H1 (cell line): ENCODE results near the gene CCDC184. TPM values are rescaled to one million over a fixed set of nuclear protein-coding genes. Genes with fewer than 3 reads are reported as not detected.
A peak's percentile ranks its signal among the peaks of the same experiment; 100 is the strongest.

Experiments
- CTCF ChIA-PET: fragments of 300-600 bp; sonication (Branson Sonifier 250); formaldehyde crosslinking; loops from one replicate; lab custom pipeline; 2021; ENCODE audit not compliant: partially characterized antibody; lab: Charles Lee
- POLR2A ChIA-PET: fragments of 300-600 bp; sonication (Branson Sonifier 250); formaldehyde crosslinking; loops from one replicate; lab custom pipeline; 2021; ENCODE audit warnings: inconsistent platforms; ENCODE audit not compliant: partially characterized antibody; lab: Charles Lee
- DNase-seq, 2 experiments: peaks; one replicate each; pipeline versions ENCODE4 v3.0.0 to v3.0.0-alpha.2; 2010 to 2022; ENCODE audit warnings: low spot score in 2 of 2, low read depth in 1 of 2, mixed read lengths in 1 of 2
- FAIRE-seq: peaks from 2 replicates; lab custom pipeline; 2011; peaks lifted over from hg19 to GRCh38; lab: Jason Lieb, UNC
- H2AFZ ChIP-seq: 2 replicates; pipeline ENCODE4 v1.8.1; 2012; ENCODE audit warnings: low read length, inconsistent platforms
- H2AK5ac ChIP-seq: 2 replicates; pipeline ENCODE4 v1.6.1; 2013; ENCODE audit warnings: low read depth, low read length
- H2BK120ac ChIP-seq: replicated peaks from 2 replicates; pipeline ENCODE3; 2013; ENCODE audit warnings: low read depth, low read length, inconsistent platforms
- H2BK12ac ChIP-seq: 2 replicates; pipeline ENCODE4 v1.6.1; 2013; ENCODE audit warnings: low read depth, low read length
- H2BK15ac ChIP-seq: 2 replicates; pipeline ENCODE4 v1.6.1; 2013; ENCODE audit warnings: low read length
- H2BK20ac ChIP-seq: 2 replicates; pipeline ENCODE4 v1.6.1; 2013; ENCODE audit warnings: low read length
- H2BK5ac ChIP-seq: 2 replicates; pipeline ENCODE4 v1.6.1; 2013; ENCODE audit warnings: low read depth, low read length
- H3K14ac ChIP-seq: 2 replicates; pipeline ENCODE4 v1.6.1; 2013; ENCODE audit warnings: inconsistent platforms; ENCODE audit not compliant: insufficient read length
- H3K18ac ChIP-seq: 2 replicates; pipeline ENCODE4 v1.6.1; 2013; ENCODE audit warnings: low read length; ENCODE audit errors: extremely low read depth
- H3K23ac ChIP-seq: 2 replicates; pipeline ENCODE4 v1.6.1; 2013; ENCODE audit warnings: inconsistent platforms; ENCODE audit not compliant: insufficient read length
- H3K23me2 ChIP-seq: 2 replicates; pipeline ENCODE4 v1.6.1; 2013; ENCODE audit warnings: low read depth, low read length
- H3K27ac ChIP-seq: 2 replicates; pipeline ENCODE4 v1.6.1; 2011; ENCODE audit warnings: low read depth, low read length, inconsistent platforms
- H3K27me3 ChIP-seq, 4 experiments: replicated peaks in 1 of 4; 1 replicate in 1 of 4; 2 replicates in 3 of 4; pipeline versions ENCODE4 v1.6.1 to v1.8.1; 2011 to 2013; ENCODE audit warnings: low read length in 3 of 4, mild to moderate bottlenecking in 3 of 4, inconsistent platforms in 2 of 4, mixed read lengths in 2 of 4, moderate library complexity in 1 of 4; ENCODE audit not compliant: control insufficient read depth in 3 of 4, insufficient read depth in 3 of 4; ENCODE audit errors: extremely low read depth in 1 of 4
- H3K36me3 ChIP-seq, 4 experiments: 2 replicates each; pipeline versions ENCODE4 v1.6.1 to v1.8.1; 2011 to 2013; ENCODE audit warnings: mild to moderate bottlenecking in 4 of 4, low read length in 3 of 4, moderate library complexity in 2 of 4, control low read depth in 1 of 4, inconsistent platforms in 1 of 4; ENCODE audit not compliant: insufficient read depth in 4 of 4, control insufficient read depth in 2 of 4
- H3K4ac ChIP-seq: replicated peaks from 2 replicates; pipeline ENCODE3; 2013; ENCODE audit warnings: low read length, low read depth, mixed read lengths, inconsistent platforms; ENCODE audit not compliant: insufficient read length
- H3K4me1 ChIP-seq, 4 experiments: replicated peaks in 1 of 4; 1 replicate in 1 of 4; 2 replicates in 3 of 4; pipeline versions ENCODE4 v1.6.1 to v1.8.1; 2011 to 2013; ENCODE audit warnings: low read length in 3 of 4, inconsistent platforms in 2 of 4, mixed read lengths in 1 of 4; ENCODE audit not compliant: insufficient read depth in 4 of 4, control insufficient read depth in 3 of 4
- H3K4me2 ChIP-seq, 2 experiments: 2 replicates each; pipeline versions ENCODE4 v1.6.1 to v1.8.1; 2011 to 2013; ENCODE audit warnings: low read depth in 2 of 2, low read length in 2 of 2, control low read depth in 1 of 2, inconsistent platforms in 1 of 2, mild to moderate bottlenecking in 1 of 2; ENCODE audit not compliant: insufficient read depth in 1 of 2
- H3K4me3 ChIP-seq, 4 experiments: fragments of 200-600, 300-600 bp in 1 of 4; sonication (generic), shearing (Covaris generic), sonication (Bioruptor Twin) in 1 of 4; 2 replicates each; pipeline versions ENCODE4 v1.5.1 to v1.8.1; 2011 to 2016; ENCODE audit warnings: low read length in 4 of 4, low read depth in 3 of 4, control low read depth in 2 of 4, inconsistent platforms in 2 of 4, mild to moderate bottlenecking in 2 of 4, mixed read lengths in 1 of 4, moderate library complexity in 1 of 4; ENCODE audit not compliant: insufficient read depth in 2 of 4; ENCODE audit errors: extremely low read depth in 1 of 4
- H3K56ac ChIP-seq: replicated peaks from 2 replicates; pipeline ENCODE3; 2013; ENCODE audit warnings: low read depth, mild to moderate bottlenecking, mixed read lengths, low read length, inconsistent platforms; ENCODE audit not compliant: insufficient read length
- H3K79me1 ChIP-seq: 2 replicates; pipeline ENCODE4 v1.6.1; 2013; ENCODE audit warnings: low read depth, low read length, control low read depth
- H3K79me2 ChIP-seq, 2 experiments: 2 replicates each; pipeline versions ENCODE4 v1.6.1 to v1.8.1; 2012 to 2013; ENCODE audit warnings: low read length in 2 of 2, mild to moderate bottlenecking in 2 of 2, inconsistent platforms in 1 of 2; ENCODE audit not compliant: insufficient read depth in 2 of 2, control insufficient read depth in 1 of 2
- H3K9ac ChIP-seq, 4 experiments: replicated peaks in 1 of 4; 1 replicate in 1 of 4; 2 replicates in 3 of 4; pipeline versions ENCODE4 v1.6.1 to v1.8.1; 2011 to 2013; ENCODE audit warnings: low read depth in 3 of 4, low read length in 3 of 4, control low read depth in 2 of 4, mild to moderate bottlenecking in 2 of 4, moderate library complexity in 2 of 4, inconsistent platforms in 1 of 4; ENCODE audit errors: extremely low read depth in 1 of 4
- H3K9me3 ChIP-seq, 2 experiments: 2 replicates each; pipeline versions ENCODE4 v1.6.1 to v1.8.1; 2012 to 2013; ENCODE audit warnings: mild to moderate bottlenecking in 2 of 2, moderate library complexity in 2 of 2, control low read depth in 1 of 2, inconsistent platforms in 1 of 2, low read depth in 1 of 2, low read length in 1 of 2, mixed read lengths in 1 of 2; ENCODE audit not compliant: insufficient read depth in 2 of 2
- H4K20me1 ChIP-seq, 2 experiments: replicated peaks in 1 of 2; 2 replicates each; pipeline versions ENCODE3 to v1.8.1; 2011 to 2013; ENCODE audit warnings: inconsistent platforms in 2 of 2, low read length in 2 of 2, mild to moderate bottlenecking in 1 of 2; ENCODE audit not compliant: insufficient read depth in 2 of 2, control insufficient read depth in 1 of 2
- H4K5ac ChIP-seq: 2 replicates; pipeline ENCODE4 v1.6.1; 2013; ENCODE audit warnings: low read length, low read depth, mixed read lengths, inconsistent platforms; ENCODE audit not compliant: insufficient read length
- H4K8ac ChIP-seq: 2 replicates; pipeline ENCODE4 v1.8.0; 2013; ENCODE audit warnings: mild to moderate bottlenecking, moderate library complexity, low read length, inconsistent platforms; ENCODE audit not compliant: insufficient read depth; ENCODE audit errors: extremely low read depth
- H4K91ac ChIP-seq: replicated peaks from 2 replicates; pipeline ENCODE3; 2013; ENCODE audit warnings: low read length, mixed read lengths, inconsistent platforms; ENCODE audit not compliant: insufficient read length
- CTCF ChIP-seq, 3 experiments: IDR thresholded peaks; 1 replicate in 2 of 3; 2 replicates in 1 of 3; pipeline versions ENCODE4 v1.5.1 to v1.6.1; 2011; ENCODE audit warnings: low read length in 3 of 3, mild to moderate bottlenecking in 3 of 3, inconsistent platforms in 2 of 3, low read depth in 1 of 3, moderate library complexity in 1 of 3; ENCODE audit not compliant: insufficient read depth in 1 of 3; ENCODE audit errors: control extremely low read depth in 1 of 3
- WGBS, 2 experiments: shearing (Covaris generic) in 1 of 2; methylation state at CpG; one replicate each; pipeline versions ENCODE4 v1.1.6 to v1.1.7; 2013 to 2015; ENCODE audit warnings: low lambda C conversion rate in 2 of 2, mixed read lengths in 2 of 2, inconsistent platforms in 1 of 2, low coverage in 1 of 2, missing lambda C conversion rate in 1 of 2; ENCODE audit not compliant: insufficient replicate concordance in 2 of 2, insufficient coverage in 1 of 2, insufficient read length in 1 of 2; ENCODE audit errors: extremely low coverage in 1 of 2, missing lambda C conversion rate in 1 of 2; 5-methylcytosine and 5-hydroxymethylcytosine counted together
- polyA plus RNA-seq, 7 experiments: library from polyadenylated mRNA; depleted of rRNA in 3 of 7; stranded (reverse) in 5 of 7; unstranded in 2 of 7; fragments of >200 nt in 5 of 7; fragments of 200-250 nt in 2 of 7; gene quantifications; 1 replicate in 5 of 7; 2 replicates in 1 of 7; 4 replicates in 1 of 7; pipeline versions ENCODE4 v1.2.1 to v1.2.3, GENCODE V29; 2011 to 2013; ENCODE audit warnings: missing spikeins in 2 of 7, mixed read lengths in 2 of 7
- total RNA-seq: library from RNA; stranded (reverse); fragmentation: NEBNext Ultra II Directional; extraction: Animal tissue kit (Norgen Biotek cat#: 25700); gene quantifications from 2 replicates; pipeline ENCODE4 v1.2.1, GENCODE V29; 2021

Gene CCDC184
- total and polyA plus RNA-seq, 2 of the 8 experiments (the other 6 are each of a cell fraction or from before 2014, with no cell fraction given): 2.2 to 3.0 TPM

- Histone ChIP-seq H3K4me1 (peaks cover 0 to 2% (median 2%) of the 10 kb centered on the region in 4 experiments; a peak in 2 of 7 replicates), H3K23me2 (peaks cover 12% of the 10 kb centered on the region), H3K9ac (peak overlapping the region in 1 of 4 experiments; percentile 83; a peak in 2 of 7 replicates), H2BK20ac (no peak overlapping the region), H3K18ac (no peak overlapping the region), H3K23ac (no peak overlapping the region), H2BK5ac (no peak overlapping the region), H2BK12ac (no peak overlapping the region), H3K14ac (no peak overlapping the region), H3K4me2 (peak overlapping the region; percentile 81 to 94), H2BK15ac (no peak overlapping the region), H3K79me2 (no peaks in the 10 kb centered on the region), H2AFZ (no peak overlapping the region), H3K36me3 (no peaks in the 10 kb centered on the region), H4K8ac (no peak overlapping the region), H3K27ac (no peak overlapping the region), H4K20me1 (no peaks in the 10 kb centered on the region), H2BK120ac (no peak overlapping the region), H3K4ac (no peak overlapping the region), H3K56ac (no peak overlapping the region), H2AK5ac (no peak overlapping the region), H3K27me3 (peaks cover 5 to 23% (median 23%) of the 10 kb centered on the region in 4 experiments), H3K79me1 (no peaks in the 10 kb centered on the region), H4K5ac (no peak overlapping the region), H3K9me3 (peaks cover 2 to 4% of the 10 kb centered on the region in 2 experiments; a peak in 1 of 4 replicates), H3K4me3 (peak overlapping the region; percentile 63 to 90 (median 76); a peak in 5 of 8 replicates), H4K91ac (no peak overlapping the region)
- FAIRE-seq (no peak), DNase-seq (no peak)
- POLR2A ChIA-PET: interaction anchor here (0.6 to 2.4 kb wide), 9 partner anchors 10 to 258 kb away, joined by 3 to 10 read pairs (median 4); partner anchors contain the start of genes PFKM and SENP1
- CTCF ChIA-PET: interaction anchor here (0.6 to 6.0 kb wide), 6 partner anchors 12 to 712 kb away, joined by 3 to 63 read pairs (median 10); no protein-coding TSS in a partner anchor
- TF ChIP-seq CTCF (IDR thresholded peaks at IDR 0.05; ENCODE audit: control extremely low read depth in 1 of 3, insufficient read depth in 1 of 3, low read depth in 1 of 3, low read length in 3 of 3): no peak
- 89% methylated on average over 10 of the region's 10 CpGs; no CpG with 5 or more reads in 1 of the 2 experiments for WGBS, 2 experiments
Measured at GRCh38 chr12:48198985-48199384, 15.5 kb downstream of the CCDC184 start.
